ENCODE results near the gene TMEM184C.

TMEM184C gene

DNA sequence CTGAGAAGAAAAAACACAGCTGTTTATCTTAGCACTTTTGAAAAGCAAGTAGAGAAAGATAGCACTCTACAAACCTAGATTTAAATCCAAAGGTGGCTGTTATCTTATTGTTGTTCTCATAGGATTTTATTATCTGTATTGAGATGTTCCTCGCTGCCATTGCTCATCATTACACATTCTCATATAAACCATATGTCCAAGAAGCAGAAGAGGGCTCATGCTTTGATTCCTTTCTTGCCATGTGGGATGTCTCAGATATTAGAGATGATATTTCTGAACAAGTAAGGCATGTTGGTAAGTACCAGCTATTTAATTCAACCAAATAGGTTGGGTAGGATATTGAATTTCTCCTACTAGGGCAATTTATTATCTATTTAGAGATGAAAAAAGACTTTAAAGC is 16.4 kb downstream of the TMEM184C start:
- TF ChIP-seq, protein P1, sequence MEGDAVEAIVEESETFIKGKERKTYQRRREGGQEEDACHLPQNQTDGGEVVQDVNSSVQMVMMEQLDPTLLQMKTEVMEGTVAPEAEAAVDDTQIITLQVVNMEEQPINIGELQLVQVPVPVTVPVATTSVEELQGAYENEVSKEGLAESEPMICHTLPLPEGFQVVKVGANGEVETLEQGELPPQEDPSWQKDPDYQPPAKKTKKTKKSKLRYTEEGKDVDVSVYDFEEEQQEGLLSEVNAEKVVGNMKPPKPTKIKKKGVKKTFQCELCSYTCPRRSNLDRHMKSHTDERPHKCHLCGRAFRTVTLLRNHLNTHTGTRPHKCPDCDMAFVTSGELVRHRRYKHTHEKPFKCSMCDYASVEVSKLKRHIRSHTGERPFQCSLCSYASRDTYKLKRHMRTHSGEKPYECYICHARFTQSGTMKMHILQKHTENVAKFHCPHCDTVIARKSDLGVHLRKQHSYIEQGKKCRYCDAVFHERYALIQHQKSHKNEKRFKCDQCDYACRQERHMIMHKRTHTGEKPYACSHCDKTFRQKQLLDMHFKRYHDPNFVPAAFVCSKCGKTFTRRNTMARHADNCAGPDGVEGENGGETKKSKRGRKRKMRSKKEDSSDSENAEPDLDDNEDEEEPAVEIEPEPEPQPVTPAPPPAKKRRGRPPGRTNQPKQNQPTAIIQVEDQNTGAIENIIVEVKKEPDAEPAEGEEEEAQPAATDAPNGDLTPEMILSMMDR (IDR thresholded peaks at IDR 0.05) = no peak
- Mint-ChIP-seq H3K4me1 (no peaks in the 10 kb centered on the region), H3K27me3 (ENCODE audit: low read depth, poor library complexity) (no peaks in the 10 kb centered on the region)

DNA sequence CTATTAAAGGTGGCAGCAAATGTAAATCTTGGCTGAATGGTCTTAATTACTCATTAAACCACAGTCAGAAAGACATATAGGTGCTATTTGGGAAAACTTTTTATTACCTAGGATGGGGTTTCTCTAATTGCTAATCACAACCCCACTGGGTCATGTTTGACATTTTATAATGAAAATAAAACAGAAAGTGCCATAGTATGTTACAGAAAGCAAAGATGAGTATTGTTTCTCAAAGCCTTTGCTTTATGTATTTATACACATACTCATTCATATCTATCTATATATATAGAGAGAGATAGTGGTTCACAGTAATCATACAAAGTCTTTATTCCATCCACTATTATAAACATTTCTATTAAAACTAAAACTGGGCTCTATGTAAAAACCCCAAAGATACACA is 18.2 kb downstream of the TMEM184C start:
- DNase-seq = no peak
- Mint-ChIP-seq H3K4me3 (no peak overlapping the region), H3K4me1 (no peaks in the 10 kb centered on the region), H3K36me3 (ENCODE audit: low read depth) (peaks cover 76% of the 10 kb centered on the region), H3K9me3 (peaks cover 16% of the 10 kb centered on the region), H3K27ac (no peak overlapping the region), H3K27me3 (ENCODE audit: low read depth, poor library complexity) (no peaks in the 10 kb centered on the region)
- TF ChIP-seq, protein P1 (IDR thresholded peaks at IDR 0.05) = no peak

More for the DNA sequence above, 16.4 kb downstream of the TMEM184C start:
- Mint-ChIP-seq H3K9me3 (peaks cover 16% of the 10 kb centered on the region), H3K4me3 (no peak overlapping the region), H3K27ac (no peak overlapping the region), H3K36me3 (ENCODE audit: low read depth) (peaks cover 61% of the 10 kb centered on the region)
- no peak for DNase-seq

DNA sequence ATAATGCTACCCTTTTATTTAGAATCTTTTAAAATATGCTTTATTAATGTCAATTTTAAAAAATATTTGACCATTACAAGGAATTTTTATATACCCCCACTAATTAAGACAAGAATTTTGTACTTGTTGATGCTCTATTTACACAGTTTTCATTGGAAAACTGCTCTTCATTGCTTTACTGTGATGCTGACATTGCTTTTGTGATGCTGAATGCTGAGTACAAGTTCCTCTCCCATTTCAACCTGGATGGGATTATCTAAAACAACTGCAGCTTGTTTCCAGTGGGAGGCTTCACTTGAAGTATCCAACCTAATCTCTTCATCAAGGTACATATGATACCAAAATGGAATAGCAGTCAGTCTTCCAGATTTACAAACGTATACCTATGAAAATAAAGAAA is 21.2 kb downstream of the TMEM184C start:
- no peak for DNase-seq
- Mint-ChIP-seq H3K36me3 (ENCODE audit: low read depth) (peaks cover 95% of the 10 kb centered on the region), H3K27me3 (ENCODE audit: low read depth, poor library complexity) (peaks cover 3% of the 10 kb centered on the region), H3K9me3 (peaks cover 16% of the 10 kb centered on the region), H3K4me1 (no peaks in the 10 kb centered on the region), H3K4me3 (no peak overlapping the region), H3K27ac (no peak overlapping the region)
- TF ChIP-seq, protein P1 (IDR thresholded peaks at IDR 0.05) = no peak

DNA sequence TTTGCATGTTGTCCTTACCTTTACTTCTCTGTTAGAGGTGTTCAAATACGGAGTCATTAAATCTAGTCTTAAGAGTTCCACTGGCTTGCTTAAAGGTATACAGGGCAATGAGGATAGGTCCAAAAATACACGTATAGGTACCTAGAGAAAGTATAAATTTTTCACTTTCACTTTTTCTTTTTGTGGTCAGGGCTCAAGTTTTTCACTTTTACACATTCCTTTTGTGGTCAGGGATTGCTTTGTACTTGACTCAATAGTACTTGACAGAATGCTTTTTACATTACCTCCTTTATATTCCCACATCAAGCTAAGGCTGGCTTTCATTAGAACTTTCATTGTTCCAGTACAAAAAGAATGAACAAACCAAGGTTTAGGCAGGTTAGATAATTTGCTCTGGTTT is 21.7 kb downstream of the TMEM184C start:
- TF ChIP-seq, protein P1 (IDR thresholded peaks at IDR 0.05) = no peak
- no peak overlapping the region for H3K27ac Mint-ChIP-seq
- no peaks in the 10 kb centered on the region for H3K4me1 Mint-ChIP-seq
- H3K36me3 Mint-ChIP-seq (ENCODE audit: low read depth) = peaks cover 90% of the 10 kb centered on the region
- no peak for DNase-seq
- H3K27me3 Mint-ChIP-seq (ENCODE audit: low read depth, poor library complexity) = peaks cover 3% of the 10 kb centered on the region
- H3K4me3 Mint-ChIP-seq = no peak overlapping the region
- H3K9me3 Mint-ChIP-seq = peaks cover 16% of the 10 kb centered on the region

DNA sequence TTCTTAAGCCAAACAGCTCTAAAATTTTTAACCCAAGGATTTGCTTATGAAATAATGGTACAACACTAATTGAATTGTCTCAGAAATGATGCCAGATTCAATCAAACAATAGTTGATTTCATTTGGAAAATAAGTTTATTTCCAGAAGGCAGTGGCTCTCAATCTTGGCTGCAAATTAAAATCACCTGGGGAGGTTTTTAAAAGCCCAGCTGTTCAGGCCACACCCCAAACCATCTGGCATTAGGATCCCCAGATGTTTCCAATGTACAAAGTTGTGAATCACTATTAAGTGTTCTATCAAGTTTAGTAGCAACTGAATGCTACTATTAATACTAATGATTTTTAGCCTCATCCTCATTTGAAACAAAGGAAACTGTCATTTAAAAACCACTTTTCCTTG is 22.2 kb downstream of the TMEM184C start:
- peaks cover 16% of the 10 kb centered on the region for H3K9me3 Mint-ChIP-seq
- no peak overlapping the region for H3K27ac Mint-ChIP-seq
- no peaks in the 10 kb centered on the region for H3K4me1 Mint-ChIP-seq
- H3K4me3 Mint-ChIP-seq = no peak overlapping the region
- H3K27me3 Mint-ChIP-seq (ENCODE audit: low read depth, poor library complexity) = peaks cover 3% of the 10 kb centered on the region
- TF ChIP-seq, protein P1 (IDR thresholded peaks at IDR 0.05) = no peak
- H3K36me3 Mint-ChIP-seq (ENCODE audit: low read depth) = peaks cover 86% of the 10 kb centered on the region
- DNase-seq = no peak

DNA sequence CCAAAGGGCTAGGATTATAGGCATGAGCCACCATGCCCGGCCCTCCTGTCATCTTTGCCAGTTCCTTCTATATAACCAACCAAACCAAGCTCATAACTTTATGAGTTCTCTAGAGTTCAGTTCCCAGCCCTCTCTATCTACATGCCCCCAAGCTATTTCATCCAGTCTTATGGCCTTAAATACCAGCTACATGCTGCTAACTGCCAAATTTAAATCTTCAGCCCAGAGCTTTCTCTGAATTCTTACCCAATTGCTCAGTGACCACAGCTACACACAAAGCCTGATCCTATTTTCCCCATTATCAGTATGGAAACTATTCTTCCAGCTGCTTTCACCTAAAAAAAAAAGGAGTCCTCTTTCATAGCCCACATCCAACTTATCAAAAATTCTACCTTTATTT is 23.1 kb downstream of the TMEM184C start:
- Mint-ChIP-seq H3K4me3 (no peak overlapping the region), H3K9me3 (peaks cover 16% of the 10 kb centered on the region), H3K36me3 (ENCODE audit: low read depth) (peaks cover 77% of the 10 kb centered on the region), H3K27me3 (ENCODE audit: low read depth, poor library complexity) (peaks cover 3% of the 10 kb centered on the region), H3K27ac (no peak overlapping the region), H3K4me1 (no peaks in the 10 kb centered on the region)
- DNase-seq = no peak
- TF ChIP-seq, protein P1 (IDR thresholded peaks at IDR 0.05) = no peak
